Mucosa of gallbladder (tissue), 1 donor: ENCODE results near the gene KDM2A. TPM values are rescaled to one million over a fixed set of nuclear protein-coding genes. Genes with fewer than 3 reads are reported as not detected.
"Not testable (repeated sequence)": the region's sequence is repeated elsewhere in the genome, so short reads cannot be mapped to it uniquely, and the experiment has no call there.

Experiments used
- DNase-seq: peaks from one replicate; pipeline ENCODE4 v3.0.0-alpha.2; 2020; ENCODE audit warnings: low spot score
- total RNA-seq: library from RNA; stranded (reverse); gene quantifications from one replicate; pipeline ENCODE4 v1.2.1, GENCODE V29; 2021
- donor health status: DM: no; HTN: no; CAD: no.

The KDM2A gene
- total RNA-seq, 1 donor from 2014 or later: 76.9 TPM

DNA sequence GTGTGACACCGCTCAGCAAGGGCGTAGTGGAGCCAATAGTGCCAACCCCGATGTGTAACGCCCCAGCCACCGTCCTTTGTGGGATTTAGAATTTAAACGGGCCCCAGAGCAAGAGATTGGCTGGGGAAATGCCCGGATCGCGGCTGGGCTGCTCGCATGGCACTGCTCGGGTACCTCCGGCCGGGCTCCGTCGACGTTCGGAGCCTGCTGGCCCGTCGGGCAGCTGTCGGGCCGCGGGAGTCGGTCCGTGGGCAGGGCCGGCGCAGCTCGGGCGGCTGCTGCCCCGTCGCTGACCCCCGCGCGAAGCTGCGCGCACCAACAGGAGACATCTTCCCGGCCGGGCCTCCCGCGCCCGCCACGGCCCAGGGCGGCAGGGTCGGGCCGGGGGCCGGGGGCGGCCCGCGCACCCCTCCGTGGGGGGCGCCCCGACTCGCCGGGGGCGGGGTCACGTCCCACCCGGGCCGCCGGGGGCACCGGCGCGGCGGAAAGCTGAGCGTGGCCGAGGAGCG is 1.3 kb upstream of the KDM2A start:
- no peak for DNase-seq

DNA sequence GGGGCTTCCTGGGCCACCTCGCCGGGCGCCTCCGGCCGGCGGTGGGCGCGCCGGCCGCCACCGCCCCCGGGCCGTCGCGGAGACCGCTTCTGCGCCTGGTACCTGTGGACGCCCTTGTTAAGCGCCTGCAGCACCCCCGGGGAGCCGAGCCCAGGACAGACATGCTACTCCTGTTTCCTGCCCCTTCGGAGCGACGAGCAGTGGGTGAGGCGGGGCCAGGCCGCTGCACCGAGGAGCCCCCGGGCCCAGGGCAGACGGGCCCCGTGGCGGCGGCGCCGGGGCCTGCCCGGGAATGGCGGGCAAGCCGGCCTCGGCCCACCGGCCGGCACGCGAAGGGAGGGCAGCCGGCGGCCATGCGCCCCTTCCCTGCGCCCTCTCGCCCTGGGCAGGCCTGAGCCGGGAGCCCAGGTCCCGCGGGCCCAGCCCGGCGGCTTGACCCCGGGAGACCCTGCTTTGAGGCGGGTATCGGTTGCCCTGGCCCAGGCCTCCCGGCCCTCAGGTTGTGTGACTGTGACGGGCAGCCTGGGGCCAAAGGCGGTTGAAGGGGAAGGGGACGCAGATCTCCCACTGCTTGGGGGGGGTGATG is 789 bp upstream of the KDM2A start:
- peak; percentile 28 for DNase-seq

GRCh38 chr11:67119585-67120391 is 725 bp downstream of the KDM2A start:
- no peak for DNase-seq

DNA sequence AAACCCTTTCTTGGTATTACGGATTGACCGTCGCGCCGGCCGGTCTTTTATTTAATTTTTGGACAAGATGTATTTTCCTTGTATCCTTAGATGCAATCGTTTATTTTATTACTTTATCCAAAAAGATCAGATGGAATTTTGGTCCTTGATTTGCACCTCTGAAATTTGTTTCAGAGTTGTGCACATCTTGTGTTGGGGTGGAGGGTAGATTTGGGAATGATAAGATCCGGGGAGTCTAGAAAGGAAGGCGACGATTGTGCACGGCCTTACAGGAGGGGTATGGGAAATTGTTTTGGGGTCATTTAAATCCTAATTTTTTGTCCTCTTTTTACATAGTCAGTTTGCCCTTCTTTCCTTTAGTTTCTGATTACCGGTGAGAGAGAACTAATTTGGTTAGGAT is 1.4 kb downstream of the KDM2A start:
- DNase-seq: no peak

DNA sequence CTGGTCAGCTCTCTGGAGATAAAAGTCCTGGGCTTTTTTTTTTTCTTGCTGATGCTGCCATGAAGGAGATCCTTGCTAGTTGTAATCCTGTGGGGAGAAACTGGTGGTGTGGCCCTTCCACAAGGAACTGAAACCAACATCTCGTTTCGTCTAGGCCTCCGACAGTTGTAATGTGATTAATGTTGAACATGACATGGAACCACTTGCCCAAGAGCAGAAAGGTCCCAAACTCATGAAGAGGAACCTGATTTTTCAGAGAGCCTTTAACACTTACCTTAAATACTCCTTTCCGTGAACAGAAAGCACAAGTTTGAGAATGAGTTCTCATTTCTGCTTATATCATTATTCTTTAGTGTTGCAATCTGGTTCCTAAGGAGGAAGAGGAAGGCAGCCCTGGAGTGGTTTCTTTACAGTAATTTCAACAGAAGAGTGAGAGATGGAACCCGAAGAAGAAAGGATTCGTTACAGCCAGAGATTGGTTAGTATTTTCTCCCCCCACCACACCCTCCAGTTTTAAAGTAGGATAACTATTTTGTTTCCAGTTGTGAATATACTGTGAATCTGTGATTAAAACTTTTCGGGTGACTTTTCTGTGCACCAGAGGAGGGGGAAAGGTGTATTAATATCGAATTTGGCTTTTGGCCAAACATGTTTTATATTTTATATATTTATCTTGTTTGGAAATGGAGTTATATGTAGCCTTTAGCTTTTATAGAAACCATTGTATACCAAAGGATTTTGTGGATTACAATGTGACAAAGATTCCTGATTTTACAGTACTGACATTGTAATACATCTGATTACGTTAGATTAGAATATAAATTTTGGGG is 2.0 kb downstream of the KDM2A start:
- DNase-seq: no peak

DNA sequence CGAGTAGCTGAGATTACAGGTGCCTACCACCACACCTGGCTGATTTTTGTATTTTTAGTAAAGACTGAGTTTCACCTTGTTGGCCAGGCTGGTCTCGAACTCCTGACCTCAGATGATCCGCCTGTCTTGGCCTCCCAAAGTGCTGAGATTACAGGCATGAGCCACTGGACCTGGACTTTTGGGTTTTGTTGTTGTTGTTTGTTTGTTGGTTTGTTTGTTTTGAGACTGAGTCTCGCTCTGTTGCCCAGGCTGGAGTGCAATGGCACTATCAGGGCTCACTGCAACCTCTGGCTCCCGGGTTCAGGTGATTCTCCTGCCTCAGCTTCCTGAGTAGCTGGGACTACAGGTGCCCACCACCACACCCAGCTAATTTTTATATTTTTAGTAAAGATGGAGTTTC is 4.7 kb downstream of the KDM2A start:
- DNase-seq: not testable (repeated sequence)

DNA sequence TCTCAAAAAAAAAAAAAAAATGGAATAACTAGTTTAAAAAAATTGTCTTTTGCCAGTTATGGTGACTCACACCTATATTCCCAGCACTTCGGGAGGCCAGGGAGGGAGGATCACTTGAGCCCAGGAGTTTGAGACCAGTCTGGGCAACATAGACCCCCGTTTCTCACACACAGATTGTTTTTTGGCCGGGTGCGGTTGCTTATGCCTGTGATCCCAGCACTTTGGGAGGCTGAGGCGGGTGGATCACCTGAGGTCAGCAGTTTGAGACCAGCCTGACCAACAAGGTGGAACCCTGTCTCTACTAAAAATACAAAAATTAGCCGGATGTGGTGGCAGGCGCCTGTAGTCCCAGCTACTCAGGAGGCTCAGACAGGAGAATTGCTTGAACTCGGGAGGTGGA is 7.2 kb downstream of the KDM2A start:
- DNase-seq: not testable (repeated sequence)

DNA sequence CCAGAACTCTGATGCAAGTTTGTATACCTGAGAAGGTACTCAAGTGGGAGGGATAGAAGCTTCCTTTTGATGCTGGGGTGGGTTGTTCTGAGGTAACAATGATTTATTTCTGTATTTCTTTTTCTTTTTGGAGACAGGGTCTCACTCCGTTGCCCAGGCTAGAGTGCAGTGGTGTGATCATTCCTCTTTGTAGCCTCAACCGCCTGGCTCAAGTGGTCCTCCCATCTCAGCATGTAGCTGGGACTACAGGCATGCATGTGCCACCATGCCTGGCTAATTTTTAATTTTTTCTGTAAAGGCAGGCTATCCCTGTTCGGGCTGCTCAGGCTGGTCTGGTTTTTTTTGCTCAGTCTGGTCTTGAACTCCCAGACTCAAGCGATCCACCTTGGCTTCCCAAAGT is 7.9 kb downstream of the KDM2A start:
- no peak for DNase-seq

DNA sequence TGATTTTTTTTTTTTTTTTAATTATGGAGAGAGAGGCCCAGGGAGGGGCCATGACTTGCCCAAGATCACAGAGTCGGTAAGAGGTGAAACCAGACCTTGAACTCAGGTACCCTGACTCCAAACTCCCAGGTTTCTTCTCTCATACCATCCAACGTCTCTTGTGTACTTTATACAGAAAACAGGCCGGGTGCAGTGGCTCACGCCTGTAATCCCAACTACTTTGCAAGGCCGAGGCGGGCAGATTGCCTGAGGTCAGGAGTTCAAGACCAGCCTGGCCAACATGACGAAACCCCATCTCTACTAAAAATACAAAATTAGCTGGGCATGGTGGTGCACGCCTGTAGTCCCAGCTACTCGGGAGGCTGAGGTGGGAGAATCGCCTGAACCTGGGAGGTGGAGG is 11.8 kb downstream of the KDM2A start:
- not testable (repeated sequence) for DNase-seq

DNA sequence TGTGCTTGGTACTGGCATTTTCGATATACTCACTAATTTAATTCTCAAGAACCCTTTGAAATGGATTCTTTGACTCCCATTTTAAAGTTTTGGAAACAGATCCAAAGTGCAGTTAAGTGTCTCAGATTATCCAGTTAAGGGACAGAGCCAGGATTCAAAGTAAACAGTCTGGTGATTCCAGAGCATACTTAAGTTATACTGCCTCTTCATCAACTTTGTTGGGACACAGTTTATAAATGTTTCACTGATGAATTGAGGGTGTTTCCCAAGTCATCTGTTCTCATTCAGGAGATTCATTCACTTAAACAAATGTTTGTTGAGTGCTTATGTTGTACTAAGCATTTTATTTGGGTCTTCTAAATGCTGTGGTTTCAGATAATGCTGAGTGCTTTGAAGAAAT is 17.1 kb downstream of the KDM2A start:
- no peak for DNase-seq

GRCh38 chr11:67138922-67139321 is 19.9 kb downstream of the KDM2A start:
- no peak for DNase-seq

GRCh38 chr11:67146516-67147226 is 27.6 kb downstream of the KDM2A start:
- no peak for DNase-seq

- DNase-seq: no peak
These were observed 34.9 kb downstream of the KDM2A start for GRCh38 chr11:67153971-67154370.

GRCh38 chr11:67154726-67155125 is 35.7 kb downstream of the KDM2A start:
- DNase-seq: no peak

DNA sequence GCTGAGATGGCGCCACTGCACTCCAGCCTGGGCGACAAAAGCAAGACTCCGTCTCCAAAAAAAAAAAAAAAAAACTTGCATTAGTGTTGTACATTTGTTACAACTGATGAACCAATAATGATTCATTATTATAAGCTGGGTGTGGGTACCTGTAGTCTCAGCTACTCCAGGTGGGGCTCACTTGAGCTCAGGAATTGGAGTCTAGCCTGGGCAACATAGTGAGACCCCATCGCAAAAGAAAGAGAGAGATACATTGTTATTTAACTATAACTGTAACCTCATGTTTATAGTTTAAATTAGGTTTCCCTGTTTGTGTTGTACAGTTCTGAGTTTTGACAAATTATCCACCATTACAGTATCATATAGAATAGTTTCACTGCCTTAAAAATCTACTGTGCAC is 38.6 kb downstream of the KDM2A start:
- no peak for DNase-seq

- no peak for DNase-seq
These were observed 39.2 kb downstream of the KDM2A start for GRCh38 chr11:67158221-67158620.

DNA sequence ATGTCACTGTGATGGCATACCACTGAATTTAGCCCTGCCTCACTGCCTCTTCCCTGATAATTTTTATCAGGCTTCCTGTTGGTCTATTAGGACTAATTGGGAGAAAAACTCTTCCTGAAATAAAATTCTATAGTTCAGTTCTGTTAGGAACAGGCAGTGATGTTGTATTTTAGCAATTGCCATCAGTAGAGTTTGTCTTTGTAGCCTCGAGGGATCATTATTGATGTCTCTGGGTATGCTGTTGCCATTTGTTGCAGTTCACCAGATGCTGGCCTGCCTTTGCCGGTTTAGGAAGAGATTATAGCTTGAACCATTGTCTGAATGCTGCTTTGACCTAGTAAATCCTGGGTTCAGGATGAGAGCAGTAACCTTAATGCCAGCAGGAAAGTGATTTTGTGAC is 41.0 kb downstream of the KDM2A start:
- DNase-seq: no peak

GRCh38 chr11:67160872-67161783 is 42.1 kb downstream of the KDM2A start:
- no peak for DNase-seq

- no peak for DNase-seq
These were observed 43.9 kb downstream of the KDM2A start for GRCh38 chr11:67163006-67163405.

- no peak for DNase-seq
These were observed 46.6 kb downstream of the KDM2A start for GRCh38 chr11:67165623-67166022.

- DNase-seq: no peak
These were observed 48.0 kb downstream of the KDM2A start for GRCh38 chr11:67167091-67167490.
